GM12878 (cell line): ENCODE results near the gene USP37. TPM values are rescaled to one million over a fixed set of nuclear protein-coding genes. Genes with fewer than 3 reads are reported as not detected.
A peak's percentile ranks its signal among the peaks of the same experiment; 100 is the strongest.

Experiments used
- ATAC-seq: fragments of 200-7000 bp; cut with Tn5 transposase; 3 replicates; pipeline ENCODE4 v1.9.1; 2020; ENCODE audit warnings: mild to moderate bottlenecking, moderate library complexity
- BruUV-seq: library from RNA; stranded (reverse); fragments of 400-500 nt; replicated peaks from 2 replicates; lab custom pipeline; 2021; lab: Mats Ljungman, UMichigan
- CTCF ChIA-PET: fragments of 300-600 bp; sonication (Branson Sonifier 250); formaldehyde crosslinking; extraction: SDS; loops from one replicate; lab custom pipeline; 2021; ENCODE audit warnings: inconsistent platforms; lab: Yijun Ruan, JAX
- POLR2A ChIA-PET: fragments of 350-600 bp; formaldehyde crosslinking; extraction: SDS; loops from one replicate; lab custom pipeline; 2021; ENCODE audit warnings: inconsistent platforms; lab: Charles Lee
- RAD21 ChIA-PET: fragments of 300-600 bp; sonication (Branson Sonifier 250); formaldehyde crosslinking; loops from one replicate; lab custom pipeline; 2023; ENCODE audit warnings: antibody characterized with exemption; ENCODE audit not compliant: unreplicated experiment; lab: Charles Lee
- SMC1A ChIA-PET: fragments of 300-600 bp; sonication (Branson Sonifier 250); formaldehyde crosslinking; loops from one replicate; lab custom pipeline; 2023; ENCODE audit not compliant: unreplicated experiment, uncharacterized antibody; lab: Charles Lee
- DNase-seq: peaks from one replicate; pipeline ENCODE4 v3.0.0-alpha.2; 2011; ENCODE audit warnings: low read depth, low spot score
- FAIRE-seq: peaks from 3 replicates; lab custom pipeline; 2011; peaks lifted over from hg19 to GRCh38; lab: Jason Lieb, UNC
- H2AFZ ChIP-seq: 2 replicates; pipeline ENCODE4 v1.6.0; 2011; ENCODE audit warnings: low read depth, low read length, control low read depth; ENCODE audit not compliant: control insufficient read depth
- H3K27ac ChIP-seq: 2 replicates; pipeline ENCODE4 v1.5.1; 2011; ENCODE audit warnings: control low read depth; ENCODE audit not compliant: control insufficient read depth, insufficient read depth
- H3K27me3 ChIP-seq, 2 experiments: replicated peaks in 1 of 2; 2 replicates each; pipeline versions ENCODE4 v1.6.0 to v1.6.1; 2011; ENCODE audit warnings: low read length in 1 of 2; ENCODE audit not compliant: control insufficient read depth in 2 of 2, insufficient read depth in 2 of 2
- H3K36me3 ChIP-seq, 2 experiments: 2 replicates each; pipeline ENCODE4 v1.5.1; 2011; ENCODE audit warnings: low read length in 1 of 2; ENCODE audit not compliant: control insufficient read depth in 2 of 2, insufficient read depth in 2 of 2
- H3K4me1 ChIP-seq: 2 replicates; pipeline ENCODE4 v1.6.1; 2011; ENCODE audit warnings: mild to moderate bottlenecking, low read length, moderate library complexity, mixed read lengths; ENCODE audit not compliant: control insufficient read depth, insufficient read depth
- H3K4me2 ChIP-seq: 2 replicates; pipeline ENCODE4 v1.6.0; 2011; ENCODE audit warnings: control low read depth; ENCODE audit not compliant: control insufficient read depth, insufficient read depth
- H3K4me3 ChIP-seq: fragments of 200-600 bp; sonication (generic); 2 replicates; pipeline ENCODE4 v1.5.1; 2016
- H3K79me2 ChIP-seq: 2 replicates; pipeline ENCODE4 v1.6.0; 2011; ENCODE audit warnings: low read length; ENCODE audit not compliant: control insufficient read depth, insufficient read depth
- H3K9ac ChIP-seq: 2 replicates; pipeline ENCODE4 v1.8.0; 2011; ENCODE audit warnings: low read length, control low read depth, mixed read lengths; ENCODE audit not compliant: control insufficient read depth, insufficient read depth
- H3K9me3 ChIP-seq: replicated peaks from 3 replicates; pipeline ENCODE4 v1.5.1; 2011; ENCODE audit warnings: mild to moderate bottlenecking, low read length; ENCODE audit not compliant: control insufficient read depth, insufficient read depth
- H4K20me1 ChIP-seq: 2 replicates; pipeline ENCODE4 v1.6.0; 2011; ENCODE audit not compliant: control insufficient read depth, insufficient read depth
- BCL3 ChIP-seq: IDR thresholded peaks from 2 replicates; pipeline ENCODE4 v1.6.1; 2011; ENCODE audit warnings: borderline replicate concordance, low read depth, mild to moderate bottlenecking, moderate library complexity, low read length; ENCODE audit not compliant: insufficient read depth, poor library complexity, severe bottlenecking
- CREB1 ChIP-seq: IDR thresholded peaks from 2 replicates; pipeline ENCODE4 v1.6.1; 2012; ENCODE audit warnings: low read depth, mild to moderate bottlenecking, inconsistent platforms
- CREM ChIP-seq: IDR thresholded peaks from 2 replicates; pipeline ENCODE4 v1.6.1; 2014; ENCODE audit warnings: antibody characterized with exemption, low read depth
- E4F1 ChIP-seq: fragments of 450-650 bp; IDR thresholded peaks from 2 replicates; pipeline ENCODE4 v1.6.1; 2018; ENCODE audit warnings: borderline replicate concordance, mild to moderate bottlenecking; ENCODE audit not compliant: partially characterized antibody
- KLF5 ChIP-seq: fragments of 450-650 bp; IDR thresholded peaks from 2 replicates; pipeline ENCODE4 v1.6.1; 2014; ENCODE audit warnings: mild to moderate bottlenecking; ENCODE audit not compliant: partially characterized antibody
- PAX8 ChIP-seq: fragments of 450-650 bp; IDR thresholded peaks from 2 replicates; pipeline ENCODE4 v1.6.1; 2017; ENCODE audit warnings: mild to moderate bottlenecking, moderate library complexity
- RFX5 ChIP-seq: IDR thresholded peaks from 2 replicates; pipeline ENCODE4 v1.6.1; 2011; ENCODE audit warnings: low read depth, low read length, improper control_type of control experiment
- SMC3 ChIP-seq: IDR thresholded peaks from 2 replicates; pipeline ENCODE4 v1.6.1; 2011; ENCODE audit warnings: low read length, improper control_type of control experiment, borderline replicate concordance
- ZZZ3 ChIP-seq: IDR thresholded peaks from 2 replicates; pipeline ENCODE4 v1.6.1; 2011; ENCODE audit warnings: low read depth; ENCODE audit not compliant: control insufficient read depth, insufficient read length
- WGBS: methylation state at CpG from one replicate; pipeline ENCODE4 v1.1.6; 2016; ENCODE audit warnings: low lambda C conversion rate; ENCODE audit not compliant: insufficient replicate concordance, insufficient coverage; ENCODE audit errors: missing lambda C conversion rate; 5-methylcytosine and 5-hydroxymethylcytosine counted together
- in situ Hi-C: fragments of 300-500 bp; cut with MboI; formaldehyde crosslinking; loops from 9 replicates; pipeline ENCODE4 v1.14.3; 2018; ENCODE audit warnings: mixed read lengths
- intact Hi-C: fragments of 100-400 bp; cut with micrococcal nuclease; formaldehyde crosslinking; loops from one replicate; pipeline ENCODE4 v1.14.2; 2022; ENCODE audit not compliant: unreplicated experiment
- polyA plus RNA-seq, 11 experiments: library from polyadenylated mRNA; depleted of rRNA in 4 of 11; unstranded in 6 of 11; stranded (reverse) in 5 of 11; fragments of >200 nt; fragmentation: Nextera tagmentation in 4 of 11; fragmentation: Illumina TruSeq in 1 of 11; extraction: Ambion mirVana in 4 of 11; extraction: Trizol in 1 of 11; gene quantifications; 1 replicate in 1 of 11; 2 replicates in 10 of 11; pipeline versions ENCODE4 v1.2.1 to v1.2.3, GENCODE V29; 2011 to 2016; ENCODE audit warnings: inconsistent platforms in 2 of 11, missing spikeins in 2 of 11, low read depth in 1 of 11
- total RNA-seq, 4 experiments: library from RNA; depleted of rRNA in 3 of 4; stranded (reverse); fragments of >200 nt in 3 of 4; fragmentation: Illumina TruSeq in 1 of 4; extraction: Trizol in 1 of 4; gene quantifications; 2 replicates each; pipeline versions ENCODE4 v1.2.1 to v1.2.3, GENCODE V29; 2013 to 2021

The USP37 gene
- total and polyA plus RNA-seq, 10 of the 15 experiments (the other 5 are each of a cell fraction or from before 2014, with no cell fraction given): 2.8 to 16.0 (median 10.4) TPM

GRCh38 chr2:218570850-218571249 lies 2.7 kb upstream of the USP37 start:
- no peaks in the 10 kb centered on the region for H4K20me1 ChIP-seq
- H3K79me2 ChIP-seq: peaks cover 96% of the 10 kb centered on the region
- peaks cover 8% of the 10 kb centered on the region; the same call in 1 of the 2 replicates for H3K4me1 ChIP-seq
- H3K9me3 ChIP-seq: no peaks in the 10 kb centered on the region
- H3K36me3 ChIP-seq: peaks cover 0 to 14% of the 10 kb centered on the region in 2 experiments; a peak in 2 of 4 replicates
- H2AFZ ChIP-seq: no peak overlapping the region
- CTCF ChIA-PET: interaction anchor here (0.7 to 1.4 kb wide), 7 partner anchors 10 to 173 kb away, joined by 3 to 4 read pairs (median 3); partner anchors contain the start of gene PLCD4
- TF ChIP-seq PAX8 (no peak), CREB1 (0 out of 2 replicates have a peak, but pooled peaks have one; percentile 23)
- ATAC-seq (no peak), FAIRE-seq (no peak), DNase-seq (no peak)
- H3K27ac ChIP-seq: peak overlapping the region; percentile 98
- intact Hi-C loops (no loop called here), in situ Hi-C loops (no loop called here)
- POLR2A ChIA-PET: interaction anchor here (0.6 to 1.8 kb wide), 6 partner anchors 7 to 284 kb away, joined by 3 to 6 read pairs (median 3); partner anchors contain the start of genes RNF25, STK36 and VIL1
- RAD21 ChIA-PET: interaction anchor here (0.7 to 1.5 kb wide), 3 partner anchors 40 to 299 kb away, joined by 3 to 5 read pairs (median 4); no protein-coding TSS in a partner anchor
- no TSS peak for BruUV-seq
- peak overlapping the region; percentile 96 for H3K4me2 ChIP-seq
- no peaks in the 10 kb centered on the region for H3K27me3 ChIP-seq
- SMC1A ChIA-PET: interaction anchor here (0.7 to 1.4 kb wide), 7 partner anchors 11 to 779 kb away, joined by 3 to 5 read pairs (median 3); no protein-coding TSS in a partner anchor
- peak overlapping the region; percentile 83 for H3K9ac ChIP-seq
- peak overlapping the region; percentile 94 for H3K4me3 ChIP-seq
- 2% methylated on average over 6 of the region's 6 CpGs for WGBS

GRCh38 chr2:218569661-218570500 lies 1.7 kb upstream of the USP37 start:
- no peak overlapping the region for H2AFZ ChIP-seq
- TF ChIP-seq CREM: 0 out of 2 replicates have a peak, but pooled peaks have one; percentile 17
- no peak for TF ChIP-seq BCL3
- no peak for TF ChIP-seq ZZZ3
- no peak for TF ChIP-seq KLF5
- TF ChIP-seq RFX5: no peak
- no peak for TF ChIP-seq E4F1
- no peak for TF ChIP-seq SMC3

More at GRCh38 chr2:218569661-218570500, 1.7 kb upstream of the USP37 start:
- intact Hi-C loops: loop anchor here (2.0 to 5.0 kb wide), 3 partner anchors 53 to 298 kb away; partner anchors contain the start of genes AAMP, CTDSP1 and PNKD
- H3K27me3 ChIP-seq: no peaks in the 10 kb centered on the region
- CTCF ChIA-PET: interaction anchor here (1.0 to 1.4 kb wide), 7 partner anchors 11 to 329 kb away, joined by 3 to 4 read pairs (median 3); partner anchors contain the start of gene PLCD4
- POLR2A ChIA-PET: interaction anchor here (0.6 to 1.8 kb wide), 6 partner anchors 8 to 283 kb away, joined by 3 to 6 read pairs (median 3); partner anchors contain the start of genes RNF25 and STK36
- no peaks in the 10 kb centered on the region for H4K20me1 ChIP-seq
- peaks cover 8% of the 10 kb centered on the region; the same call in 1 of the 2 replicates for H3K4me1 ChIP-seq
- FAIRE-seq: peak; percentile 61
- 15% methylated on average over 10 of the region's 10 CpGs for WGBS
- H3K4me2 ChIP-seq: peak overlapping the region; percentile 96
- in situ Hi-C loops: no loop called here
- peak overlapping the region; percentile 94 for H3K4me3 ChIP-seq
- ATAC-seq: peak; percentile 4
- RAD21 ChIA-PET: interaction anchor here (0.9 to 1.5 kb wide), 2 partner anchors 142 to 298 kb away, joined by 3 to 5 read pairs; no protein-coding TSS in a partner anchor
- peaks cover 0 to 8% of the 10 kb centered on the region in 2 experiments; a peak in 2 of 4 replicates for H3K36me3 ChIP-seq
- H3K79me2 ChIP-seq: peaks cover 96% of the 10 kb centered on the region
- SMC1A ChIA-PET: interaction anchor here (0.9 to 1.4 kb wide), 5 partner anchors 12 to 316 kb away, joined by 3 read pairs; no protein-coding TSS in a partner anchor
- peak overlapping the region; percentile 83 for H3K9ac ChIP-seq
- H3K9me3 ChIP-seq: no peaks in the 10 kb centered on the region
- no peak for DNase-seq
- TSS peak; percentile 65 for BruUV-seq
- H3K27ac ChIP-seq: peak overlapping the region; percentile 98
